H1 (cell line): Measurements from ENCODE around the gene SYPL1. TPM values are rescaled to one million over a fixed set of nuclear protein-coding genes. Genes with fewer than 3 reads are reported as not detected.

ENCODE experiments used
- BRCA1 ChIP-seq: IDR thresholded peaks from 2 replicates; pipeline ENCODE4 v1.6.1; 2012; ENCODE audit warnings: low read depth, low read length, improper control_type of control experiment
- RFX5 ChIP-seq: IDR thresholded peaks from 2 replicates; pipeline ENCODE4 v1.6.1; 2011; ENCODE audit warnings: low read depth, low read length, improper control_type of control experiment, borderline replicate concordance
- SRF ChIP-seq: IDR thresholded peaks from 2 replicates; pipeline ENCODE4 v1.6.1; 2011; ENCODE audit warnings: mild to moderate bottlenecking, low read depth, low read length, moderate library complexity
- polyA plus RNA-seq, 7 experiments: library from polyadenylated mRNA; depleted of rRNA in 3 of 7; stranded (reverse) in 5 of 7; unstranded in 2 of 7; fragments of >200 nt in 5 of 7; fragments of 200-250 nt in 2 of 7; gene quantifications; 1 replicate in 5 of 7; 2 replicates in 1 of 7; 4 replicates in 1 of 7; pipeline versions ENCODE4 v1.2.1 to v1.2.3, GENCODE V29; 2011 to 2013; ENCODE audit warnings: missing spikeins in 2 of 7, mixed read lengths in 2 of 7
- total RNA-seq: library from RNA; stranded (reverse); fragmentation: NEBNext Ultra II Directional; extraction: Animal tissue kit (Norgen Biotek cat#: 25700); gene quantifications from 2 replicates; pipeline ENCODE4 v1.2.1, GENCODE V29; 2021
- TF ChIP-seq, protein P1 (sequence below): IDR thresholded peaks from 2 replicates; pipeline ENCODE4 v1.6.1; 2012; ENCODE audit warnings: inconsistent platforms

Gene SYPL1
- total and polyA plus RNA-seq, 2 of the 8 experiments (the other 6 are each of a cell fraction or from before 2014, with no cell fraction given) = 44.9 to 57.7 TPM

DNA sequence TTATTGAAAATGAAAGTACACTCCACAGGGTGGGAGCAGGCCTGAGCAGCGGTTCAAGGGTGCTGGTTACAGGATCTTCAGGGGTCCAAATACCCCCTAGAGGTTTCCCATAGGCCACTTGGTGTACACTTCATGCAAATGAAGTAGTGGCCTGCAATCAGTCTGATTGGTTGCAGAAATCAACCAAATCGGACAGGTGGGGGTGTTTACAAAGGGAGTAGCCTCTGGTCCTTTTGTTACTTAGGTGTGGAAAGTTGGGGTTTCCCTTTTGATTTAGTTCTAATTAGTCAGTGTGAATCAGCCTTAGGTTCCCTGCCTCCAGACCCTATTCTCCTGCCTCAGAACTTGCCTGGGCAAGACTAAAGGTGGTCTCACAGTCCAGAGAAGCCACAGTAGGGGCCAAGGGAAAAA is 49.6 kb downstream of the SYPL1 start (continued):
- TF ChIP-seq, protein P1, sequence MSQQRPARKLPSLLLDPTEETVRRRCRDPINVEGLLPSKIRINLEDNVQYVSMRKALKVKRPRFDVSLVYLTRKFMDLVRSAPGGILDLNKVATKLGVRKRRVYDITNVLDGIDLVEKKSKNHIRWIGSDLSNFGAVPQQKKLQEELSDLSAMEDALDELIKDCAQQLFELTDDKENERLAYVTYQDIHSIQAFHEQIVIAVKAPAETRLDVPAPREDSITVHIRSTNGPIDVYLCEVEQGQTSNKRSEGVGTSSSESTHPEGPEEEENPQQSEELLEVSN = no peak
- TF ChIP-seq RFX5 (no peak), SRF (no peak), BRCA1 (no peak)
